ENCODE data around the gene NEK6. TPM values are rescaled to one million over a fixed set of nuclear protein-coding genes. Genes with fewer than 3 reads are reported as not detected.
A peak's percentile ranks its signal among the peaks of the same experiment; 100 is the strongest.

The NEK6 gene
- 26.1 and 28.4 TPM in 2 replicates for total RNA-seq (2014; rRNA removed; shearing (Covaris generic))

GRCh38 chr9:124257844-124258606 is at the start of gene NEK6:
NEK6 (plus strand) TSS chr9:124257949; CDS start chr9:124301965, 44,016 bp downstream.
- H3K9me3 ChIP-seq (replicated peaks) = no peaks in the 10 kb centered on the region
- no peaks in the 10 kb centered on the region for H3K36me3 ChIP-seq
- peaks cover 32% of the 10 kb centered on the region for H3K4me1 ChIP-seq
- DNase-seq = peak in 1 of 2 experiments; percentile 32
- peak within 1 kb of the TSS; percentile 71 for H3K27ac ChIP-seq
- no peaks in the 10 kb centered on the region for H3K27me3 ChIP-seq
- peak within 1 kb of the TSS; percentile 80 for H3K4me3 ChIP-seq

DNA sequence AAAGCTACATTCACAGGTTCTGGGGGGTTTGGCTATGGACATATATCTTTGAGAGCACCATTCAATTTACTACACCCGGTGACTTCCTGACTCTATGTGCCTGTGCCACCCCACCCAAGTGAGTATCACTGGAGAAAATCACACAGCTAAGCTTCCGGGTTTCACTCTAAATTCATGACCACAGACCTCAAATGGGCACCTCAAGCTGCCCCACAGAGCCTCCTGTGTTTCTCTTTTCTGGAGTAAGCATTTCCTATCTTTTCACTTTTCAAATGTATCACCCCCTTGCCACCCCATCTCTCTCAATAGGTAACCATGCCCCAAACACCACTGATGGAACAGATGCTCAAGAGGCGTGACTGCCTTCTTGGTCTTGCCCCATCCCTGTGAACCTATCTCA is 49.2 kb upstream of the NEK6 start:
- Histone ChIP-seq H3K27ac (no peak overlapping the region), H3K27me3 (no peaks in the 10 kb centered on the region)
- DNase-seq = no peak

GRCh38 chr9:124209279-124209678 is 48.5 kb upstream of the NEK6 start:
- H3K4me3 ChIP-seq = no peak overlapping the region
- H3K36me3 ChIP-seq = no peaks in the 10 kb centered on the region
- no peak for DNase-seq
- H3K27ac ChIP-seq = no peak overlapping the region
- no peaks in the 10 kb centered on the region for H3K4me1 ChIP-seq
- no peaks in the 10 kb centered on the region for H3K27me3 ChIP-seq
- H3K9me3 ChIP-seq (replicated peaks) = no peaks in the 10 kb centered on the region

More for the DNA sequence above, 49.2 kb upstream of the NEK6 start:
- Histone ChIP-seq H3K4me1 (no peaks in the 10 kb centered on the region), H3K36me3 (no peaks in the 10 kb centered on the region), H3K4me3 (no peak overlapping the region), H3K9me3 (replicated peaks) (no peaks in the 10 kb centered on the region)

DNA sequence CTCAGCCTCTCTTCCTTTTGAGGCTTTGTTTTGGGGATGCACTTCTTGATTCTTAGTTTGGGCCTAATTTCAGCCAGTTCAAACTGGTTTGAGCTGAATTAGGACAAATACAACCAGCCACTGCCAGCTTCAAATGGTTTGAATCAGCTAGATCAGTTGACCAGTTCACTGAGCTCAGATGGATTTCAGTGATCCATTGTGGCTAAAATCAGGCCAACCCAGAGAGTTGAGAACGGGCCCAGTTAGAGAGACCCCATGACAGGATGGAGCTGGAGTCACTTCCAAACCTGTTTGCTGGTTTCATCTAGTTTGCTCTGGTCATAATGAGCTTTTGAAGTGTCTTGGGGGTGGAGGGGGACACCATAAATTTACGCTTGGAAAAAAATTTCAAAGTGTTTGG is 48.0 kb upstream of the NEK6 start:
- no peaks in the 10 kb centered on the region for H3K9me3 ChIP-seq (replicated peaks)
- no peak for DNase-seq
- H3K27ac ChIP-seq = no peak overlapping the region
- no peaks in the 10 kb centered on the region for H3K36me3 ChIP-seq
- no peak overlapping the region for H3K4me3 ChIP-seq
- H3K4me1 ChIP-seq = no peaks in the 10 kb centered on the region
- no peaks in the 10 kb centered on the region for H3K27me3 ChIP-seq

GRCh38 chr9:124210697-124211096 is 47.1 kb upstream of the NEK6 start:
- Histone ChIP-seq H3K9me3 (replicated peaks) (no peaks in the 10 kb centered on the region), H3K4me1 (no peaks in the 10 kb centered on the region), H3K27me3 (no peaks in the 10 kb centered on the region), H3K4me3 (no peak overlapping the region), H3K36me3 (no peaks in the 10 kb centered on the region), H3K27ac (no peak overlapping the region)
- no peak for DNase-seq

GRCh38 chr9:124212381-124213050 is 45.2 kb upstream of the NEK6 start:
- Histone ChIP-seq H3K4me3 (no peak overlapping the region), H3K4me1 (no peaks in the 10 kb centered on the region), H3K27me3 (no peaks in the 10 kb centered on the region), H3K9me3 (replicated peaks) (no peaks in the 10 kb centered on the region), H3K27ac (no peak overlapping the region), H3K36me3 (no peaks in the 10 kb centered on the region)
- no peak for DNase-seq

DNA sequence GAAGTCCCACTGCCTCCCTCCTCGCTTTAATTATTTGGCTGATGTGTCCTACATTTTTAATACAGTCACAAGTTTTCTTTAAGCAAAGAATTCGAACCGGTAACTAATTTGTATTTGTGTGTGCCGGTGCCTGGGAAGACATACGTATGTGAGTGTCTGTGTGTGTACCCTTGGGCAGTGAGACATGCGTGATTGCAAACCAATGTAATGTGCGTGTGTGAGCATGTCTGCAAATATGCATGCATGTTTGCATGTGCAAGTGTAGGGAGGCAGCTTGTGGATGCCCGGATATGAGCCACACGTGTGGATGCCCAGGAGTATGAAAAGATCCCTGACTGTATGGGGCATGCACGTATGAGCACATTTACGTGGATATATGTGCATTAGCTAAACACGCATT is 44.4 kb upstream of the NEK6 start:
- no peaks in the 10 kb centered on the region for H3K4me1 ChIP-seq
- DNase-seq = no peak
- no peaks in the 10 kb centered on the region for H3K9me3 ChIP-seq (replicated peaks)
- no peaks in the 10 kb centered on the region for H3K36me3 ChIP-seq
- H3K4me3 ChIP-seq = no peak overlapping the region
- H3K27ac ChIP-seq = no peak overlapping the region
- no peaks in the 10 kb centered on the region for H3K27me3 ChIP-seq

- no peaks in the 10 kb centered on the region for H3K36me3 ChIP-seq
- no peaks in the 10 kb centered on the region for H3K27me3 ChIP-seq
- no peaks in the 10 kb centered on the region for H3K4me1 ChIP-seq
- H3K27ac ChIP-seq = no peak overlapping the region
- no peaks in the 10 kb centered on the region for H3K9me3 ChIP-seq (replicated peaks)
- DNase-seq = no peak
- H3K4me3 ChIP-seq = no peak overlapping the region
These were observed 43.6 kb upstream of the NEK6 start for GRCh38 chr9:124214116-124214515.

DNA sequence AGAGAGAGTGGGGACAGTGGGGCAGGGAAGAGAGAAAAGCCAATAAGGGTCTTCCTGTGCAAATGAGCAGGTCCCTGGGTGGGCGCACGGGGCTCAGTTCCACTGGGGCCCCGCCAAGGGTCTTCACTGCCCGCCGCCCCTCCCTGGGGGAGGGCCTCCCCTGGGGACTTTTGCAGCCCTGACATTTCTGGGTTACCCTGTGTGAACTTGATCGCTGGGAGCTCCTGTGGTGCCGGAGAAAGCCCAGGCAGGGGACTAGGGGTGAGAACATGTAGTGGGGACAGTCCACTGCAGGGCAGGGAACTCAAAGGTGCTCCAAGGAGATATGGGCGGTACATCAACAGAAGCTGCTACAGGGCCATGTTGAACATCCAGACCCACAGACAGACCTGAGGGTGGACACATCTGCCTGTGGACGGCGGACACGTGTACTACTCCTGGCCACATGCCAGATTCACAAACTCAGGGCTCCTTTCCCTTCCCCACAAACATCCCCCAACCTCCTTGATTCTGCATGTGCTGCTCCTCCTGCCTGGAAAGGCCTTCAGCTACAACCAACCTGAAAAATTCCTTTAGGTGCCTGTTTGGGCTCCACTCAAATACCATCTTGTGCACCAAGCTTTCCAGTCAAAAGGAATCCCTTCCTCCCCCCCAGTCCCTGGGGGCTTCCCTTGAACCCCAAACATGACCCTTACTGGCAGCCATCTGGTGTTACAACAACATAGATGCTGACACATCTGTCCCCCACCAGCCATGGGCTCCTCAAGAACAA is 43.0 kb upstream of the NEK6 start:
- DNase-seq = no peak
- Histone ChIP-seq H3K27me3 (no peaks in the 10 kb centered on the region), H3K36me3 (no peaks in the 10 kb centered on the region), H3K4me3 (no peak overlapping the region), H3K9me3 (replicated peaks) (no peaks in the 10 kb centered on the region), H3K4me1 (no peaks in the 10 kb centered on the region), H3K27ac (no peak overlapping the region)

- H3K4me3 ChIP-seq = no peak overlapping the region
- H3K4me1 ChIP-seq = no peaks in the 10 kb centered on the region
- no peak for DNase-seq
- no peaks in the 10 kb centered on the region for H3K27me3 ChIP-seq
- H3K36me3 ChIP-seq = no peaks in the 10 kb centered on the region
- H3K27ac ChIP-seq = no peak overlapping the region
- no peaks in the 10 kb centered on the region for H3K9me3 ChIP-seq (replicated peaks)
These were observed 42.3 kb upstream of the NEK6 start for GRCh38 chr9:124215368-124215910.

DNA sequence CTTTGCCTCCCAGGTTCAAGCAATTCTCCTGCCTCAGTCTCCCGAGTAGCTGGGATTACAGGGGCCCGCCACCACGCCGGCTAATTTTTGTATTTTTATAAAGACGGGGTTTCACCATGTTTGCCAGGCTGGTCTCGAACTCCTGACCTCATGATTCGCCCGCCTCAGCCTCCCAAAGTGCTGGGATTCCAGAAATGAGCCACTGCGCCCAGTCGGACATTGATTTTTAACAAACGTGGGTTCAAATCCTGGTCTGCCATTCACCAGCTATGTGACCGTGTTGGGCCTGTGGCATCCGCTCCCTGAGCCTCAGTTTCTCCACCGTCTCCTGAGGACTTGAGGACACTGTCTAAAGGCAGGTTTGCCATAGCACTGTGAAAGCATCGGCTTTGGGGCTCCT is 41.8 kb upstream of the NEK6 start:
- DNase-seq = no peak
- H3K27ac ChIP-seq = no peak overlapping the region

GRCh38 chr9:124216474-124217176 is 41.1 kb upstream of the NEK6 start:
- DNase-seq = no peak
- H3K27ac ChIP-seq = no peak overlapping the region
- no peaks in the 10 kb centered on the region for H3K27me3 ChIP-seq
- H3K9me3 ChIP-seq (replicated peaks) = no peaks in the 10 kb centered on the region
- no peaks in the 10 kb centered on the region for H3K36me3 ChIP-seq
- no peak overlapping the region for H3K4me3 ChIP-seq
- no peaks in the 10 kb centered on the region for H3K4me1 ChIP-seq

More for the DNA sequence above, 41.8 kb upstream of the NEK6 start:
- H3K4me3 ChIP-seq = no peak overlapping the region
- H3K9me3 ChIP-seq (replicated peaks) = no peaks in the 10 kb centered on the region
- H3K27me3 ChIP-seq = no peaks in the 10 kb centered on the region
- no peaks in the 10 kb centered on the region for H3K36me3 ChIP-seq
- no peaks in the 10 kb centered on the region for H3K4me1 ChIP-seq

DNA sequence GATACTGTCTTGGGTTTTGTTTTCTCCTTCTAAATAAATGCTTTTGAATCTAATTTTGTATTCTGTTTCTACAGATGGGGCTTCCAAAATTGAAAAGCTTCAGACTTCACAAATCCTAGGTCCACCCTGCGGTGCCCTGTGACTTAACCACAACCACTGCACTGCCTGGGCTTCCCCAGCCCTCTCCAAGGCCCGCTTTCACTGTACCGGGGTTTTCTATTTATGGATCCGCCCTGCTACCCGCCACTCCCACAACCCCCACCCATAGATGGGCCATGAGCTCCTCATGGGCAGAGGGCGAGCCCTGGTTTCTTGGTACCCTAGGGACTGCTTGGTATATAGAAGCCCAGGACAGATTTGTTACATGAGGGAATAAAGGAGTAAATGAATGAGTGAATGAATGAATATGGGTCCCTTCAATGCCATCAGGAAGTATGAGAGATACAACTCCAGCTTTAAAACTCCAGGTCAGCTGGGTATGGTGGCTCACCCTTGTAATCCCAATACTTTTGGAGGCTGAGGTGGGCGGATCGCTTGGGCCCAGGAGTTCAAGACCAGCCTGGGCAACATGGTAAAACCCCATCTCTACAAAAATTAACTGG is 39.8 kb upstream of the NEK6 start:
- H3K27me3 ChIP-seq = no peaks in the 10 kb centered on the region
- DNase-seq = no peak
- no peak overlapping the region for H3K4me3 ChIP-seq
- H3K4me1 ChIP-seq = no peaks in the 10 kb centered on the region
- no peaks in the 10 kb centered on the region for H3K36me3 ChIP-seq
- no peaks in the 10 kb centered on the region for H3K9me3 ChIP-seq (replicated peaks)
- H3K27ac ChIP-seq = no peak overlapping the region

GRCh38 chr9:124218438-124218982 is 39.2 kb upstream of the NEK6 start:
- Histone ChIP-seq H3K36me3 (no peaks in the 10 kb centered on the region), H3K4me1 (no peaks in the 10 kb centered on the region), H3K27ac (no peak overlapping the region), H3K27me3 (no peaks in the 10 kb centered on the region), H3K9me3 (replicated peaks) (no peaks in the 10 kb centered on the region), H3K4me3 (no peak overlapping the region)
- DNase-seq = peak in 1 of 2 experiments; percentile 37
